C4-2B (cell line): ENCODE data around the gene NUP214.

Source experiments
- ZFX ChIP-seq: fragments of 450-650 bp; IDR thresholded peaks from 2 replicates; pipeline ENCODE4 v1.6.1; 2017
- TF ChIP-seq, protein P1 (sequence below): fragments of 450-650 bp; conservative IDR thresholded peaks from 2 replicates; pipeline ENCODE4 v1.5.1; 2017; ENCODE audit warnings: mild to moderate bottlenecking

DNA sequence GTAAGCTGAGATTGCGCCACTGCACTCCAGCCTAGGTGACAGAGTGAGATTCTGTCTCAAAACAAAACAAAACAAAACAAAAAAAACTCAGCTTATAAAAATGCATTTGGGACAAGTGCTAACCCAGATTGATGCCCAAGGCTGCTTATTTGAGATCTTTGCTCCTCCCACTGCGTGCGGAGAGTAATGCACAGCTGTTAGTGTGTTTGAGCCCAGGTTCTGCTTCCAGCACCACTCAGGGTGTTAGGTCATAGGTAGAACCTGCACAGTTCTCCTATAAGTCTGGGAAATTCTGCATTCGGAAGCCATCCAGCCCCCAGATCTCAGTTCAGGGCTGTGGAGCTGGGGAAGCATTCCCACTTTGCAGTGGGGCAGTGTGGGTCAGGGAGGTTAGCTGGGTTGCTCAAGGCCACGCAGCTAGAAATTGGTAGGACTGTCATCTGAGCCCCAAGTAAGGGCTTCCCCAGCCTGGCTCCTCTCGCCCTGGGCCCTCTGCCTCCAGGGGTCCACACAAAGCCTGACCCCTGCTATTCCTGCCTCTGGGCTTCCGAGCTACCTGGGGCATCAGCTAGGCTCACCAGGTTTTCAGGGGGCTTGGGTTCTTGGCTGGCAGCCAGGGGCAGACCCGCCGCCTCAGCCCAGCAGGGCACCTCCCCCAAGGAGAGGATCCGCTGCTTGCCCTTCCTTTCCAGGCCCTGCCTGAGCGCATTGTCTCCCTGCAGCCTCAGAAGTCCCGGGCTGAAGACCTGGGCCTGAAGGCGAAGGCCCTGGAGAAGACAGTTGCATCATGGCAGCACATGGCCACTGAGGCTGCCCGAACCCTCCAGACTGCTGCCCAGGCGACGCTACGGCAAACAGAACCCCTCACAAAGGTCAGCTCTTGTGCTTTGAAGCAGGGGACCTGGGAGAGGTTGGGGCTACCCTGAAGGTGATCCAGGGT is 46.7 kb upstream of the NUP214 start:
- TF ChIP-seq, protein P1, sequence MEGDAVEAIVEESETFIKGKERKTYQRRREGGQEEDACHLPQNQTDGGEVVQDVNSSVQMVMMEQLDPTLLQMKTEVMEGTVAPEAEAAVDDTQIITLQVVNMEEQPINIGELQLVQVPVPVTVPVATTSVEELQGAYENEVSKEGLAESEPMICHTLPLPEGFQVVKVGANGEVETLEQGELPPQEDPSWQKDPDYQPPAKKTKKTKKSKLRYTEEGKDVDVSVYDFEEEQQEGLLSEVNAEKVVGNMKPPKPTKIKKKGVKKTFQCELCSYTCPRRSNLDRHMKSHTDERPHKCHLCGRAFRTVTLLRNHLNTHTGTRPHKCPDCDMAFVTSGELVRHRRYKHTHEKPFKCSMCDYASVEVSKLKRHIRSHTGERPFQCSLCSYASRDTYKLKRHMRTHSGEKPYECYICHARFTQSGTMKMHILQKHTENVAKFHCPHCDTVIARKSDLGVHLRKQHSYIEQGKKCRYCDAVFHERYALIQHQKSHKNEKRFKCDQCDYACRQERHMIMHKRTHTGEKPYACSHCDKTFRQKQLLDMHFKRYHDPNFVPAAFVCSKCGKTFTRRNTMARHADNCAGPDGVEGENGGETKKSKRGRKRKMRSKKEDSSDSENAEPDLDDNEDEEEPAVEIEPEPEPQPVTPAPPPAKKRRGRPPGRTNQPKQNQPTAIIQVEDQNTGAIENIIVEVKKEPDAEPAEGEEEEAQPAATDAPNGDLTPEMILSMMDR, result no peak
- no peak for TF ChIP-seq ZFX
